GM19240 (cell line): ENCODE data around the gene MAPK6.
"Not testable (repeated sequence)": the region's sequence is repeated elsewhere in the genome, so short reads cannot be mapped to it uniquely, and the experiment has no call there.

ENCODE experiments used
- DNase-seq: peaks from one replicate; pipeline ENCODE4 v3.0.0; 2011; ENCODE audit warnings: low spot score; ENCODE audit not compliant: insufficient read length

MAPK6 gene

GRCh38 chr15:52018693-52019393 is at the start of gene MAPK6:
Gene MAPK6, plus strand, starts transcription at chr15:52019219. Its CDS starts 27,242 bp downstream, at chr15:52046461.
- peak; percentile 98 for DNase-seq

- no peak for DNase-seq
These were observed 49.3 kb upstream of the MAPK6 start for GRCh38 chr15:51969728-51970127.

GRCh38 chr15:51970132-51970817 is 48.7 kb upstream of the MAPK6 start:
- no peak for DNase-seq

GRCh38 chr15:51971032-51971374 is 48.0 kb upstream of the MAPK6 start:
- no peak for DNase-seq

- peak; percentile 78 for DNase-seq
These were observed 47.5 kb upstream of the MAPK6 start, which contains the start of gene LEO1 for GRCh38 chr15:51971375-51972133. Gene LEO1, minus strand, starts transcription at chr15:51971778. Its CDS starts 33 bp downstream, at chr15:51971745.

GRCh38 chr15:51973220-51973619 is 45.8 kb upstream of the MAPK6 start:
- DNase-seq: no peak

GRCh38 chr15:51973775-51974174 is 45.2 kb upstream of the MAPK6 start:
- DNase-seq: no peak

GRCh38 chr15:51982013-51982769 is 36.8 kb upstream of the MAPK6 start:
- peak; percentile 35 for DNase-seq

- DNase-seq: no peak
These were observed 36.3 kb upstream of the MAPK6 start for GRCh38 chr15:51982770-51983103.

GRCh38 chr15:51991141-51991540 is 27.9 kb upstream of the MAPK6 start:
- no peak for DNase-seq

GRCh38 chr15:51992953-51993352 is 26.1 kb upstream of the MAPK6 start:
- no peak for DNase-seq

- DNase-seq: no peak
These were observed 16.7 kb upstream of the MAPK6 start for GRCh38 chr15:52002351-52002750.

GRCh38 chr15:52003089-52003488 is 15.9 kb upstream of the MAPK6 start:
- not testable (repeated sequence) for DNase-seq

GRCh38 chr15:52003710-52004109 is 15.3 kb upstream of the MAPK6 start:
- DNase-seq: no peak

GRCh38 chr15:52004806-52005205 is 14.2 kb upstream of the MAPK6 start:
- no peak for DNase-seq

GRCh38 chr15:52005748-52006701 is 13.0 kb upstream of the MAPK6 start:
- DNase-seq: no peak

- no peak for DNase-seq
These were observed 12.2 kb upstream of the MAPK6 start for GRCh38 chr15:52006702-52007340.

GRCh38 chr15:52008359-52008697 is 10.7 kb upstream of the MAPK6 start:
- DNase-seq: no peak

- no peak for DNase-seq
These were observed 10.2 kb upstream of the MAPK6 start for GRCh38 chr15:52008698-52009434.
